Measurements from ENCODE around the gene FCHSD2. TPM values are rescaled to one million over a fixed set of nuclear protein-coding genes. Genes with fewer than 3 reads are reported as not detected.
A peak's percentile ranks its signal among the peaks of the same experiment; 100 is the strongest.

The FCHSD2 gene
- total and polyA plus RNA-seq, 9 of the 15 experiments (the other 6 are each of a cell fraction or from before 2014, with no cell fraction given): 1.8 to 14.7 (median 6.4) TPM

- no peak for TF ChIP-seq ZNF280B (CRISPR knock-in tag; IDR thresholded peaks at IDR 0.05)
- no peak for TF ChIP-seq ZNF184 (CRISPR knock-in tag; IDR thresholded peaks at IDR 0.05)
- no peak for TF ChIP-seq NONO (IDR thresholded peaks at IDR 0.05; ENCODE audit: low read depth in 2 of 2, low read length in 1 of 2)
- no peak for TF ChIP-seq MCM5 (IDR thresholded peaks at IDR 0.05; ENCODE audit: low read depth)
- TF ChIP-seq NR4A1 (CRISPR knock-in tag; IDR thresholded peaks at IDR 0.05): no peak
- TF ChIP-seq NR4A1 (tag; IDR thresholded peaks at IDR 0.05): no peak
- TF ChIP-seq HEY1 (CRISPR knock-in tag; IDR thresholded peaks at IDR 0.05; ENCODE audit: borderline replicate concordance): no peak
- no peak for TF ChIP-seq GATAD2B (IDR thresholded peaks at IDR 0.05; ENCODE audit: borderline replicate concordance)
- TF ChIP-seq BCOR (IDR thresholded peaks at IDR 0.05): peak; percentile 39; the same call in 1 of the 2 replicates
- TF ChIP-seq, protein P1, sequence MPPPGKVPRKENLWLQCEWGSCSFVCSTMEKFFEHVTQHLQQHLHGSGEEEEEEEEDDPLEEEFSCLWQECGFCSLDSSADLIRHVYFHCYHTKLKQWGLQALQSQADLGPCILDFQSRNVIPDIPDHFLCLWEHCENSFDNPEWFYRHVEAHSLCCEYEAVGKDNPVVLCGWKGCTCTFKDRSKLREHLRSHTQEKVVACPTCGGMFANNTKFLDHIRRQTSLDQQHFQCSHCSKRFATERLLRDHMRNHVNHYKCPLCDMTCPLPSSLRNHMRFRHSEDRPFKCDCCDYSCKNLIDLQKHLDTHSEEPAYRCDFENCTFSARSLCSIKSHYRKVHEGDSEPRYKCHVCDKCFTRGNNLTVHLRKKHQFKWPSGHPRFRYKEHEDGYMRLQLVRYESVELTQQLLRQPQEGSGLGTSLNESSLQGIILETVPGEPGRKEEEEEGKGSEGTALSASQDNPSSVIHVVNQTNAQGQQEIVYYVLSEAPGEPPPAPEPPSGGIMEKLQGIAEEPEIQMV (tag; conservative IDR thresholded peaks at IDR 0.05; ENCODE audit: low read depth): no peak
- TF ChIP-seq ZNF165 (CRISPR knock-in tag; IDR thresholded peaks at IDR 0.05; ENCODE audit: borderline replicate concordance): no peak
- no peak for TF ChIP-seq ZKSCAN1 (IDR thresholded peaks at IDR 0.05; ENCODE audit: low read depth, low read length)
- TF ChIP-seq GTF3C2 (IDR thresholded peaks at IDR 0.05; ENCODE audit: borderline replicate concordance, extremely low read depth, insufficient read length): no peak
Measured at GRCh38 chr11:72812967-72813739, 329.0 kb downstream of the FCHSD2 start (continued).

All from K562 (cell line).